ENCODE data around the gene TXNRD2.
A peak's percentile ranks its signal among the peaks of the same experiment; 100 is the strongest.

The TXNRD2 gene

DNA sequence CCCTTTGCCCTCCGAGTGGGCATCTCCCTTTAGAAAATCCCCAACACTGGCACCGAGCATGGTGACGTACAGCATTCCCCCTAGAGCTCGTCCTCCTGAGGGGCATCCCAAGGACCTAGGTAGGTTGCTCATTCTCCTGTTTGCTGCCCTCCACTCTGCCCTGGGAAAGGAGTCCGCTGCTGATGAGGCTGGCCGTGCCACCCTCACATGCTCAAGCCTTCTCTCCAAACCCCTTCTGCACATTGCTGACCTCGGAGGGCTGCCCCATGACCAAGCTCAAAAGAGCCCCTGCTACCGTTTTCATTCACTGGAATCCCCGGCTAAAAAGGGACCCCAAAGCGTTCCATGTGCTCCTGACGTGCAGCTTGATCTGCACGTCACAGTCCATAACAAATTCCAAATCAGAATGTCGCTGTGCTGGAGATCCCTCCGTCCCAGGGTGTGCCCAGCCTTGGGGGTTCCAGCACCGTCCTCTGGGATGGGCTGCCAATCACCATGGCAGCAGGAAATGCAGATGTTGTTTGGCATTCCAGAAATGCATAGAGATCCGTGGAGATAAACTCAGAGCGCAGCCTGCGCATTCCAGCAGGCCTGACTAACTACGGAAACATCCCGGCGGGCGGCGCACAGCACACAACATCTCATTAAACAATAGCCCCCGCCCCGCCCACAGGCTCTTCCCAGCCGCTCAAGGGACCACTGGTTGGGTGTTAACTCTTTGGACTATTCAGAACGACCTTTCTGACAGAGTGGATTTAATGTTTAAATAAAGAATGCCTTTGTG, 60.6 kb downstream of the TXNRD2 start:
- peaks cover 0 to 3% of the 10 kb centered on the region in 2 donors for H3K36me3 ChIP-seq (ENCODE audit: control insufficient read depth in 2 of 2, insufficient read depth in 2 of 2, low read length in 2 of 2)
- H3K27me3 ChIP-seq (ENCODE audit: control insufficient read depth in 1 of 2, insufficient read depth in 2 of 2, low read length in 2 of 2): no peaks in the 10 kb centered on the region
- H3K4me3 ChIP-seq (ENCODE audit: low read length in 2 of 2): peak overlapping the region; percentile 38 to 61
- H3K27ac ChIP-seq (ENCODE audit: low read length): peak overlapping the region; percentile 18
- H3K4me1 ChIP-seq (ENCODE audit: control insufficient read depth, insufficient read depth, low read length): peaks cover 23% of the 10 kb centered on the region
- H3K9me3 ChIP-seq (ENCODE audit: control insufficient read depth in 2 of 2, low read length in 2 of 2): no peaks in the 10 kb centered on the region
- no peak overlapping the region for H3K9ac ChIP-seq (ENCODE audit: low read length in 2 of 2)

DNA sequence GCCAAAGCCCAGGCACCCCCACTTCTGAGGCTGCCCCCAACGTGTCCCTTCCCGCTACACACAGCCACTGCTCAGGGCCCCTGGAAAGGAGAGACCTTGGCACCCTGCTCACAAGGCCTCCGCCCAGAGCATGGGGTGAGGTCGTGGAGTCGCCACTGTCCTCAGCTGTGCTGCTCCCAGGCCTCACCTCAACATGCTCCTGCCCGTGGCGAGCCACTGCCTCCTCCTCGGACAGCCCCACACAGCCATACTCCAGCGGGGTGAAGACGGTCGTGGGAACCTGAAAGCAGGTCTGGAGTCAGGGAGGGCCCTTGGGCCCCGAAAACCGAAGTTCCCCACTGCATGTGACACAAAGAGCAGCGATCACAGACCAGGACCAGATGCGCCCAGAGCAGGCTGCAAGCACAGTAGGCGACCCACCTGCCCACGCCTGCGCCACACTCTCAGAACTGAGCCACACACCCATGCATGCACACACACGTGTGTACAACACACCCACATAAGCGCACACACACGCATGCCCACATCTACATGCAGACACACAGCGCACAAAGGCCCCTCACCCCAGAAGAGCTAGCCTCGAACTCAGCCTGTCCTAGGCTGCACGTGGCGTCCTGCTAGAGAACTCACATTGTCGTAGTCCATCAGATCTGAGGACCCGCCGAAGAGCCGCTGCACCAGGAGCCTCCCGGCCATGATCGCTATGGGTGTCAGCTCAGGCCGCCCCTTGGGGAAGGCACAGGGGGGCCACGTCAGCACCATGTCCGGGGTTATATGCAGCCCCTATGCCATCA, 61.4 kb downstream of the TXNRD2 start:
- H3K36me3 ChIP-seq (ENCODE audit: control insufficient read depth in 2 of 2, insufficient read depth in 2 of 2, low read length in 2 of 2): peaks cover 0 to 3% of the 10 kb centered on the region in 2 donors
- H3K4me3 ChIP-seq (ENCODE audit: low read length in 2 of 2): peak overlapping the region; percentile 38 to 61
- H3K9ac ChIP-seq (ENCODE audit: low read length in 2 of 2): no peak overlapping the region
- H3K27ac ChIP-seq (ENCODE audit: low read length): no peak overlapping the region
- H3K4me1 ChIP-seq (ENCODE audit: control insufficient read depth, insufficient read depth, low read length): peaks cover 23% of the 10 kb centered on the region
- H3K9me3 ChIP-seq (ENCODE audit: control insufficient read depth in 2 of 2, low read length in 2 of 2): no peaks in the 10 kb centered on the region
- H3K27me3 ChIP-seq (ENCODE audit: control insufficient read depth in 1 of 2, insufficient read depth in 2 of 2, low read length in 2 of 2): no peaks in the 10 kb centered on the region

DNA sequence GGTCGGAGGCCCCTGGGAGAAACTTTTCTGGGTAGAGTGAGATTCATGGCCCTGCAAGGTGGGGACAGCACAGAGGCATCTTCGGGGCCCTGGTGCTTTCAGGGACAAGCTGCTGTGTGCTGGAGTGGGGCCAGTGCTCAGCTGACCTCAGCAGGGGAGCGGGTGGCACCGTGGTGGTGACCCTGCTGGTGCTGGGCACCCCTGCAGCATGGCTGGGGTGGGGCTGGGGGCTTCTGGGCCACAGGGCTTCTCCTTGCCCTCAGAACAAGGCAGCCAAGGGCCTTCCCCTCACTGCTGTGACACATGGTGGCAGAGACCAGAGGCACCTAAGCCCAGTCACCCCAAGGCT, 62.0 kb downstream of the TXNRD2 start:
- Histone ChIP-seq H3K9ac (ENCODE audit: low read length in 2 of 2) (no peak overlapping the region), H3K9me3 (ENCODE audit: control insufficient read depth in 2 of 2, low read length in 2 of 2) (no peaks in the 10 kb centered on the region), H3K4me1 (ENCODE audit: control insufficient read depth, insufficient read depth, low read length) (peaks cover 26% of the 10 kb centered on the region), H3K36me3 (ENCODE audit: control insufficient read depth in 2 of 2, insufficient read depth in 2 of 2, low read length in 2 of 2) (peaks cover 0 to 3% of the 10 kb centered on the region in 2 donors), H3K4me3 (ENCODE audit: low read length in 2 of 2) (no peak overlapping the region), H3K27ac (ENCODE audit: low read length) (no peak overlapping the region), H3K27me3 (ENCODE audit: control insufficient read depth in 1 of 2, insufficient read depth in 2 of 2, low read length in 2 of 2) (no peaks in the 10 kb centered on the region)

DNA sequence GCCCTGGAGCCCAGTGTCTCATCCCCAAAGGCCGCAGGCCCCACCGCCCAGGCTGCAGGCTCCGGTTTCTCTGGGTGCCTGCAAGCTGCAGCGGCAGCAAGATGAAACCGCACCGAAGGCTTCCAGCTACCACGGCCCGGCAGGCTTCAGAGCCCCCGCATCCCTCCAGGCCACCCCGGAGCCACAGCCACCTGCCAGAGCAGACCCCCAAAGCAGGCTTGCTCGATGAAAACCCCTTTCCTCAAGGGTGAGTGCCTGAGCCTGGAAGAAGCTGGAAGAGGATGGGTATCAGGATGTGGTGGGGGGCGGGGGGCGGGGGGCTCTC, 62.4 kb downstream of the TXNRD2 start:
- Histone ChIP-seq H3K4me3 (ENCODE audit: low read length in 2 of 2) (no peak overlapping the region), H3K27me3 (ENCODE audit: control insufficient read depth in 1 of 2, insufficient read depth in 2 of 2, low read length in 2 of 2) (no peaks in the 10 kb centered on the region), H3K9me3 (ENCODE audit: control insufficient read depth in 2 of 2, low read length in 2 of 2) (no peaks in the 10 kb centered on the region), H3K4me1 (ENCODE audit: control insufficient read depth, insufficient read depth, low read length) (peaks cover 26% of the 10 kb centered on the region), H3K36me3 (ENCODE audit: control insufficient read depth in 2 of 2, insufficient read depth in 2 of 2, low read length in 2 of 2) (peaks cover 0 to 3% of the 10 kb centered on the region in 2 donors), H3K9ac (ENCODE audit: low read length in 2 of 2) (no peak overlapping the region), H3K27ac (ENCODE audit: low read length) (no peak overlapping the region)

DNA sequence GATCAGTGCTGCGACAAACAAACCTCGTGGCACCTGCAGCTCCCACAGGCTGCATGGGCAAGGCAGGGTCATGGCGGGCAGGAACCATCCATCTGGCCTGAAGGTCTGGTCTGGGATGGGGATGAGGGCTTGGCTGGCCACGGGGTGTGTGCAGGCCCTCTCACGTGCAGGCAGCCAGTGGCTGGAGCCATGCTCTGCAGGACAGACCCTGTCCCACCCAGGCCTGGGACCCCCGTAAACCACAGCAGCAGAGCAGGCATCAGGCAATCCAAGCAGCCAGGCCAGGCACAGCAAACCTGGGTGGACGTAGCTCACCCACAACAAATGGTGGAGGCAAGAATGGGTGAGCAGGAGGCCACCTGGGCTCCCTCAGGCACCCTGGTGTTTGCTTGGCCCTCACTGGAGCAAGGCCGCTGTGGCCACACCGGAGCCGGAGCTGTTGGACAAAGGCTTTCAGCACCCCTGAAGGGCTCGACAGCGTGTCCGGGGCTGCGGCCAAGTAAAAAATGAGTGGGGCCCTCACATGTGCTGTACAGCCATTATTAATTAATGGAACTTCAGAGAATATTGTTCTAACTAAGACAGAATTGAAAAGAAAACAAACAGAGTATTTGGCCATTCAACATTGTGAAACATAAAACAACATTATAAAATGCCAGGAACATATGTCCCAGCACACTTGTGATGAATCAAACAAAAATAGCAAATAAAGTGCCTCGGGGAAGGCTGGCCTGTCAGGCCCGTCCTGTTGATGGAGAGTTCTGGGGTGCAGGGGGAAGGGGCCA, 63.0 kb downstream of the TXNRD2 start:
- Histone ChIP-seq H3K27me3 (ENCODE audit: control insufficient read depth in 1 of 2, insufficient read depth in 2 of 2, low read length in 2 of 2) (no peaks in the 10 kb centered on the region), H3K27ac (ENCODE audit: low read length) (no peak overlapping the region), H3K4me1 (ENCODE audit: control insufficient read depth, insufficient read depth, low read length) (peaks cover 26% of the 10 kb centered on the region), H3K4me3 (ENCODE audit: low read length in 2 of 2) (no peak overlapping the region), H3K9ac (ENCODE audit: low read length in 2 of 2) (no peak overlapping the region), H3K9me3 (ENCODE audit: control insufficient read depth in 2 of 2, low read length in 2 of 2) (no peaks in the 10 kb centered on the region), H3K36me3 (ENCODE audit: control insufficient read depth in 2 of 2, insufficient read depth in 2 of 2, low read length in 2 of 2) (peaks cover 0 to 3% of the 10 kb centered on the region in 2 donors)

DNA sequence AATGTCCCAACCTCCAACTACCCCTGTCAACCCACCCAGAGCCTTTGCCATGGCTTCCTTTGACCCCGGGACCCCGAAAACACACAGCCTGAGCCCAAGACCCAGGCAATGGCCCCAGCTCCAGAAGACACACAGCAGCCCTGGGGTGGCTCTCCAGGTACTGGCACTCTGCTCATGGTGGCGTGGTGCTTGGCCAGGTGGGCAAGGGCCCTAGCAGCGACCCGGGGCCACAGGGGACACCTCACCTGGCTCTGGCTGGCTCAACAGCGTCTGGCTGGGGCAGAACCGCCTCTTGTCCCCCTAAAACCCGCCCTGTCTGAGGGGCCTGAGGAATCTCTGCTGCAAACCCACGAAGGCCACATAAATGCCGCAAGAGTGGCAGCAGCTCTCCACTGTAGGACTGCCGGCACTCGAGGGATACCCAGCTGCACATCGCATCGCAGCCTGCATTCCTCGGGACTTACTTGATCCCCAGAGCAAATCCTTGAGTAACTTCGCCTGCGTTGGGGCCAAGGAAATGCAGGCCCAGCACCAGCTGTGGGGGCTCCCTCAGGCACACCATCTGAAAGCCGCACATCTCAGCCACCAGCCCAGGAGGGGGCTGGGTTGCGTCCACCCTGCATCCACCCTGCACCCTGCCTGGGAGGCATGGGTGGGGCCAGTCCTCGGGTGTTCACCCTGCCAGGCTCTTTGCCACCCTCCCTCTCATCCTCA, 63.8 kb downstream of the TXNRD2 start:
- Histone ChIP-seq H3K9me3 (ENCODE audit: control insufficient read depth in 2 of 2, low read length in 2 of 2) (no peaks in the 10 kb centered on the region), H3K27me3 (ENCODE audit: control insufficient read depth in 1 of 2, insufficient read depth in 2 of 2, low read length in 2 of 2) (no peaks in the 10 kb centered on the region), H3K4me1 (ENCODE audit: control insufficient read depth, insufficient read depth, low read length) (peaks cover 26% of the 10 kb centered on the region), H3K27ac (ENCODE audit: low read length) (no peak overlapping the region), H3K4me3 (ENCODE audit: low read length in 2 of 2) (no peak overlapping the region), H3K9ac (ENCODE audit: low read length in 2 of 2) (no peak overlapping the region), H3K36me3 (ENCODE audit: control insufficient read depth in 2 of 2, insufficient read depth in 2 of 2, low read length in 2 of 2) (peaks cover 0 to 3% of the 10 kb centered on the region in 2 donors)

DNA sequence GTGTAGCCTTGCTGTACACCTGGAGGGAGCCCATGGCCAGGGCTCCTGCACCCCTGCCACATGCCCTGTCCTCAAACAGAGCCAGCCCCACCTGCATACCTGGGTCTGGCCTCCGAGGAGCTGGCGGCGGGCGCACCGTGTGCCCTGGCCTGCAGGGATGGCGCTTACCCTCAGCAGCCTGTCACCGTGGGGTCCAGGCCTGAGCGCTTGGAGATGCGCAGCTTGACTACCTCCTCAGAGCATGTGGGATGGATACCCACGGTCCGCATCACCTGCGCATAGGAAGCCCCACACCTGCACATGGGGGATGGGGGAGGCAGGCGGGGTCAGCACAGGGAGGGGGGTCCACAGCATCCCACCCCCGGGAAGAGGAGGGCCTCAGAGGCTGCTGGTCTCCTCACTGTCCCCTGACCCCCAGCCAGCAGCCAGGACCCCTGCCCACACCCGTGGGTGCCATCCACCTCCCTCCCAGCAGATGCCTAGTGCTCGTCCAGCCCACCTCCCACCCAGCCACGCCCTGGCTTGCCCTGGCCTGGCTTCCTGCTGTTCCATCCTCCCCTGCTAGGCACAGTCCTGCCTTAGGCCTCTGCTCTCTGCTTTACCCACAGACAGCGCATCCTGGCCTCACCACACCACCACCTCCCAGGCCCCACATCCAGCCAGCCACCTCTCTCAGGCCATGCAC, 64.5 kb downstream of the TXNRD2 start:
- Histone ChIP-seq H3K4me3 (ENCODE audit: low read length in 2 of 2) (no peak overlapping the region), H3K27me3 (ENCODE audit: control insufficient read depth in 1 of 2, insufficient read depth in 2 of 2, low read length in 2 of 2) (no peaks in the 10 kb centered on the region), H3K4me1 (ENCODE audit: control insufficient read depth, insufficient read depth, low read length) (peaks cover 22% of the 10 kb centered on the region), H3K9ac (ENCODE audit: low read length in 2 of 2) (no peak overlapping the region), H3K36me3 (ENCODE audit: control insufficient read depth in 2 of 2, insufficient read depth in 2 of 2, low read length in 2 of 2) (peaks cover 0 to 3% of the 10 kb centered on the region in 2 donors), H3K9me3 (ENCODE audit: control insufficient read depth in 2 of 2, low read length in 2 of 2) (no peaks in the 10 kb centered on the region), H3K27ac (ENCODE audit: low read length) (no peak overlapping the region)

DNA sequence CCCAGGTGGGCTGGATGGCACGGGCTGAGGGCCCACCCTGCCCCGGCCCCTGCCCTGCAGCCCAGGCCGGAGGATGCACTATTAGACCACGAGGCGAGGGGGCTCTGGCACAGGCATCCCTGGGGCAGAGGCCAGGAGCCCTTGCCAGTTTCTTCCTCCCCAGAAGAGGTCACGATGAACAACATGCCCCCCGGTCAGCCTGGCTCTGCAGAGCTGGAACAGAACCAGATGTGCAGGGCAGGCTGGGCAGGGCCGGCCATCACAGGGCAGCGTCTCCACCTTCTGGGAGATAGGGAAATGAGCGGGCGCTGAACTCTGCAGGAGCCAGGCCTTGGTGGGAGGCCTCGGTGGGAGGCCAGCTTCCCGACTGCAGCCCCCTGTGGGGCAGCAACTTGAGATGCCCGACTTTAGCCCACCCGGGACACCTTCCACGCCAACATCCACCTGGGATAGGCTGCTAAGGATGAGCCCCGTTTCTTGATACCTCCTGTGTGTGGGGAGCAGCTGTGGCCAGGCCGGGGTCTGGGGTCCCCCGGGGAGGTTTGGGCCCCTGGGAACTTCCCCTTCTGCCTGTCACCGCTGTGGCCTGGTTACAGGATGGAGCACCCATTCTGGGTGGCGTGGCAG, 65.2 kb downstream of the TXNRD2 start:
- Histone ChIP-seq H3K27me3 (ENCODE audit: control insufficient read depth in 1 of 2, insufficient read depth in 2 of 2, low read length in 2 of 2) (no peaks in the 10 kb centered on the region), H3K4me1 (ENCODE audit: control insufficient read depth, insufficient read depth, low read length) (peaks cover 15% of the 10 kb centered on the region), H3K9ac (ENCODE audit: low read length in 2 of 2) (no peak overlapping the region), H3K9me3 (ENCODE audit: control insufficient read depth in 2 of 2, low read length in 2 of 2) (no peaks in the 10 kb centered on the region), H3K36me3 (ENCODE audit: control insufficient read depth in 2 of 2, insufficient read depth in 2 of 2, low read length in 2 of 2) (peaks cover 0 to 3% of the 10 kb centered on the region in 2 donors), H3K4me3 (ENCODE audit: low read length in 2 of 2) (no peak overlapping the region), H3K27ac (ENCODE audit: low read length) (no peak overlapping the region)

DNA sequence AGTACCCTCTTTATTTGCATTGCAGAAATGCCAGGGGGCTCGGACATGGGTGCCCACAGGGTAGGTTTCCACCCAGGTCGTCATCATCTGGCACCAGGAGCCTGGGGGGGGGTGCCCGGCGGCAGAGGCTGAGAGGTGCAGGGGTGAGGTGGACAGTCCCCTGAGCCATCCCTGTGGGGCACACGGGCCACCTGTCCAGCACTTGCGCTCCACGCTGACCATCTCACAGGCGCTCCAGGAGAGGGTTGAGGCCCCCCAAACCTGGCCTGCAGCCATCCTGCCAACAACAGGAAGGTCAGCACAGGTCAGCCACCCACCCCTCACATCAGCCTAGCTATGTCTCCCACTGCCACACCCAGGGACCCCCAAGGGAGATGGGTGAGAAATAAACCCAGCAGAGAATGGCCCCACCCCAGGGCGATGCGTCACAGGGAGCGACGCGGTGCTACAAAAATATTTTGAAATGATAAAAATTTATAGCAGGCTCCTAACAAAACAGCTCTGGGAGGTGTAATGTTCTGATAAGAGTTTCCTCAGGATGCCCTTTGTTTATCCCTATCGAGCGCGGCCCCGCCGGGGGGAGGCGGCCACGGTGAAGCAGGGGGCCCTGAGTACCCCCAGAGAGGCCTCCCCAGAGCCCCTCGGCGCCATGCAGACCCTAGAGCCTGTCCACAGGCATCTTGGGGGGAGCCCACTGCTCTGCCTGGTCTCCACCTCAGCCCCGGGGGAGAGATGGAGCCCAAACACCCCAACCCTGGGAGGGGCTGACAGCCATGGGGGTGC, 65.9 kb downstream of the TXNRD2 start:
- H3K9ac ChIP-seq (ENCODE audit: low read length in 2 of 2): no peak overlapping the region
- H3K9me3 ChIP-seq (ENCODE audit: control insufficient read depth in 2 of 2, low read length in 2 of 2): no peaks in the 10 kb centered on the region
- no peak overlapping the region for H3K27ac ChIP-seq (ENCODE audit: low read length)
- H3K4me3 ChIP-seq (ENCODE audit: low read length in 2 of 2): no peak overlapping the region
- peaks cover 0 to 3% of the 10 kb centered on the region in 2 donors for H3K36me3 ChIP-seq (ENCODE audit: control insufficient read depth in 2 of 2, insufficient read depth in 2 of 2, low read length in 2 of 2)
- no peaks in the 10 kb centered on the region for H3K27me3 ChIP-seq (ENCODE audit: control insufficient read depth in 1 of 2, insufficient read depth in 2 of 2, low read length in 2 of 2)
- peaks cover 8% of the 10 kb centered on the region for H3K4me1 ChIP-seq (ENCODE audit: control insufficient read depth, insufficient read depth, low read length)
